Ishikawa (cell line): ENCODE results near the gene SLC46A2.

Experiments used
- CREB1 ChIP-seq: IDR thresholded peaks from 2 replicates; pipeline ENCODE4 v1.6.1; 2012; ENCODE audit warnings: low read depth
- EGR1 ChIP-seq: IDR thresholded peaks from 2 replicates; pipeline ENCODE4 v1.6.1; 2012
- EP300 ChIP-seq: IDR thresholded peaks from 2 replicates; pipeline ENCODE4 v1.6.1; 2012; ENCODE audit warnings: borderline replicate concordance
- FOXM1 ChIP-seq: IDR thresholded peaks from 2 replicates; pipeline ENCODE4 v1.6.1; 2012; ENCODE audit warnings: low read depth, borderline replicate concordance
- MAX ChIP-seq: IDR thresholded peaks from 2 replicates; pipeline ENCODE4 v1.6.1; 2012
- RAD21 ChIP-seq: IDR thresholded peaks from 2 replicates; pipeline ENCODE4 v1.6.1; 2012; ENCODE audit warnings: low read depth

GRCh38 chr9:112833081-112833480 is 57.6 kb downstream of the SLC46A2 start:
- TF ChIP-seq FOXM1 (no peak), EGR1 (no peak), CREB1 (no peak), RAD21 (no peak), EP300 (no peak), MAX (no peak)
